HFFc6 (cell line): Measurements from ENCODE around the gene EMILIN2. TPM values are rescaled to one million over a fixed set of nuclear protein-coding genes. Genes with fewer than 3 reads are reported as not detected.

ENCODE experiments used
- DNase-seq: peaks from one replicate; pipeline ENCODE4 v3.0.0-alpha.2; 2018
- H3K27ac Mint-ChIP-seq: 2 replicates; pipeline ENCODE4 v1.8.0; 2020; ENCODE audit warnings: mild to moderate bottlenecking, mixed read lengths
- H3K27me3 Mint-ChIP-seq: 2 replicates; pipeline ENCODE4 v1.8.0; 2021; ENCODE audit warnings: mild to moderate bottlenecking, moderate library complexity, mixed read lengths; ENCODE audit not compliant: insufficient read depth
- H3K36me3 Mint-ChIP-seq: 2 replicates; pipeline ENCODE4 v1.8.0; 2021; ENCODE audit warnings: low read depth, mixed read lengths
- H3K4me1 Mint-ChIP-seq: 2 replicates; pipeline ENCODE4 v1.8.0; 2020; ENCODE audit warnings: low read depth, mixed read lengths
- H3K4me3 Mint-ChIP-seq: 2 replicates; pipeline ENCODE4 v1.8.0; 2020; ENCODE audit warnings: mild to moderate bottlenecking, moderate library complexity, mixed read lengths
- H3K9me3 Mint-ChIP-seq: 2 replicates; pipeline ENCODE4 v1.8.0; 2020; ENCODE audit warnings: mild to moderate bottlenecking, mixed read lengths
- total RNA-seq, 6 experiments: library from RNA; stranded (reverse); fragmentation: NEBNext Ultra II Directional; extraction: Animal tissue kit (Norgen Biotek cat#: 25700); gene quantifications; 2 replicates in 1 of 6; 3 replicates in 5 of 6; pipeline ENCODE4 v1.2.3, GENCODE V29; 2021
- TF ChIP-seq, protein P1 (sequence below): fragments of 200-600 bp; sonication (generic); IDR thresholded peaks from 2 replicates; pipeline ENCODE4 v1.5.0; 2021; ENCODE audit warnings: antibody characterized with exemption, mild to moderate bottlenecking

EMILIN2 gene
- total RNA-seq, 6 experiments from 2014 or later = 5.9 to 10.6 (median 8.2) TPM

DNA sequence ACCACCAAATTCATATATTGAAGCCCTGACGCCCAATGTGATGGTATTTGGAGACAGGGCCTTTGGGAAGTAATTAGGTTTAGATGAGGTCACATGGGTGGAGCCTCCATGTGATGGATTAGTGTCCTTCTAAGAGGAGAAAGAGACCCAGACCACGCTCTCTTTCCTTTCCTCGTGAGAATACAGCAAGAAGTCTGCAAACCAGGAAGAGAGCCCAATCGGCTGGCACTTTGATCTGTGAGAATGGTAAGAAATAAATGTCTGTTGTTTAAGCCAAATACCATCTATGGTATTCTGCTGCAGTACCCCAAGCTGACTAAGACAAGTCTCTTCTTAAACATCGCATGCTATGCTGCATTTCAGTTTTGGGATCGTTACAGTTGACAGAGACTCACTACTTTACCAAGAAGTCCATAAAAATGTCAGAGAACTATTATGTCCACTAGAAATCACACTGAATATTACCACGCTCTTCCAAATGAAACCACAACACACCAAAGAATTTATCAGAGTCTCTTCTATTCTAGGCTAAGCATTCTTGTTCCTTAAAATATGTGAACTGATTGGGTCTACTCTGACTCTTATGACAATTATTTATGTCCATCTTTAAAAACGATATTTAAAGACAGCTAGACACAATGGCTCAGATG lies 117.7 kb downstream of the EMILIN2 start:
- Mint-ChIP-seq H3K4me1 (peaks cover 51% of the 10 kb centered on the region), H3K9me3 (no peaks in the 10 kb centered on the region), H3K4me3 (no peak overlapping the region), H3K27ac (peak overlapping the region; percentile 44; the same call in 1 of the 2 replicates), H3K36me3 (no peaks in the 10 kb centered on the region), H3K27me3 (no peaks in the 10 kb centered on the region; the same call in 1 of the 2 replicates)
- DNase-seq = no peak
- TF ChIP-seq, protein P1, sequence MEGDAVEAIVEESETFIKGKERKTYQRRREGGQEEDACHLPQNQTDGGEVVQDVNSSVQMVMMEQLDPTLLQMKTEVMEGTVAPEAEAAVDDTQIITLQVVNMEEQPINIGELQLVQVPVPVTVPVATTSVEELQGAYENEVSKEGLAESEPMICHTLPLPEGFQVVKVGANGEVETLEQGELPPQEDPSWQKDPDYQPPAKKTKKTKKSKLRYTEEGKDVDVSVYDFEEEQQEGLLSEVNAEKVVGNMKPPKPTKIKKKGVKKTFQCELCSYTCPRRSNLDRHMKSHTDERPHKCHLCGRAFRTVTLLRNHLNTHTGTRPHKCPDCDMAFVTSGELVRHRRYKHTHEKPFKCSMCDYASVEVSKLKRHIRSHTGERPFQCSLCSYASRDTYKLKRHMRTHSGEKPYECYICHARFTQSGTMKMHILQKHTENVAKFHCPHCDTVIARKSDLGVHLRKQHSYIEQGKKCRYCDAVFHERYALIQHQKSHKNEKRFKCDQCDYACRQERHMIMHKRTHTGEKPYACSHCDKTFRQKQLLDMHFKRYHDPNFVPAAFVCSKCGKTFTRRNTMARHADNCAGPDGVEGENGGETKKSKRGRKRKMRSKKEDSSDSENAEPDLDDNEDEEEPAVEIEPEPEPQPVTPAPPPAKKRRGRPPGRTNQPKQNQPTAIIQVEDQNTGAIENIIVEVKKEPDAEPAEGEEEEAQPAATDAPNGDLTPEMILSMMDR = no peak

Other genes starting within 250 kb of the EMILIN2 start
- 10 to 100 TPM; 19.4 to 30.4 (median 26.4) TPM for gene SMCHD1, start 191.3 kb upstream of the EMILIN2 start, total RNA-seq
- gene LPIN2, start 166.1 kb downstream of the EMILIN2 start, total RNA-seq = 10 to 100 TPM; 24.6 to 27.7 (median 26.3) TPM